Endothelial cell of umbilical vein (primary cell): ENCODE results near the gene MIOS. TPM values are rescaled to one million over a fixed set of nuclear protein-coding genes. Genes with fewer than 3 reads are reported as not detected.

Source experiments
- BruUV-seq: library from RNA; stranded (reverse); fragments of 400-500 nt; replicated peaks from 2 replicates; lab custom pipeline; 2021; lab: Mats Ljungman, UMichigan
- CTCF ChIA-PET: fragments of 300-600, 350-600 bp; sonication (Branson Sonifier 250); formaldehyde crosslinking; loops from one replicate; lab custom pipeline; 2021; ENCODE audit warnings: antibody characterized with exemption, inconsistent platforms; lab: Charles Lee
- POLR2A ChIA-PET: fragments of 300-600, 350-600 bp; sonication (Branson Sonifier 250); formaldehyde crosslinking; loops from one replicate; lab custom pipeline; 2021; ENCODE audit warnings: antibody characterized with exemption, inconsistent platforms; lab: Charles Lee
- DNase-seq: peaks from one replicate; pipeline ENCODE4 v3.0.0-alpha.2; 2011; ENCODE audit warnings: low read depth, low spot score
- FAIRE-seq: peaks from 2 replicates; lab custom pipeline; 2011; peaks lifted over from hg19 to GRCh38; lab: Jason Lieb, UNC
- H2AFZ ChIP-seq: 2 replicates; pipeline ENCODE4 v1.6.0; 2012; ENCODE audit warnings: low read depth, low read length, control low read depth, inconsistent platforms
- H3K27ac ChIP-seq: 2 replicates; pipeline ENCODE4 v1.5.1; 2011; ENCODE audit warnings: low read depth, mild to moderate bottlenecking, control low read depth, low read length, moderate library complexity; ENCODE audit not compliant: insufficient read depth
- H3K27me3 ChIP-seq, 2 experiments: 2 replicates each; pipeline versions ENCODE4 v1.6.0 to v1.6.1; 2011; ENCODE audit warnings: low read length in 2 of 2, mixed read lengths in 1 of 2; ENCODE audit not compliant: control insufficient read depth in 2 of 2, insufficient read depth in 2 of 2
- H3K36me3 ChIP-seq, 2 experiments: 2 replicates in 1 of 2; 3 replicates in 1 of 2; pipeline ENCODE4 v1.5.1; 2011; ENCODE audit warnings: low read length in 2 of 2, mild to moderate bottlenecking in 1 of 2, moderate library complexity in 1 of 2; ENCODE audit not compliant: control insufficient read depth in 2 of 2, insufficient read depth in 2 of 2; ENCODE audit errors: extremely low read depth in 1 of 2
- H3K4me1 ChIP-seq: 3 replicates; pipeline ENCODE4 v1.5.1; 2011; ENCODE audit warnings: mild to moderate bottlenecking, low read length; ENCODE audit not compliant: control insufficient read depth, insufficient read depth; ENCODE audit errors: extremely low read depth
- H3K4me2 ChIP-seq: 2 replicates; pipeline ENCODE4 v1.6.1; 2011; ENCODE audit warnings: low read length, control low read depth, mixed read lengths; ENCODE audit not compliant: insufficient read depth
- H3K4me3 ChIP-seq, 3 experiments: fragments of 200-600 bp in 1 of 3; sonication (generic), shearing (Covaris generic) in 1 of 3; replicated peaks in 1 of 3; 2 replicates each; pipeline ENCODE4 v1.5.1; 2011 to 2016; ENCODE audit warnings: control low read depth in 3 of 3, low read length in 3 of 3, mild to moderate bottlenecking in 2 of 3, inconsistent platforms in 1 of 3, low read depth in 1 of 3, moderate library complexity in 1 of 3; ENCODE audit not compliant: insufficient read depth in 1 of 3
- H3K79me2 ChIP-seq: 2 replicates; pipeline ENCODE4 v1.6.0; 2012; ENCODE audit warnings: low read length, inconsistent platforms; ENCODE audit not compliant: control insufficient read depth, insufficient read depth
- H3K9ac ChIP-seq: replicated peaks from 2 replicates; pipeline ENCODE3; 2011; ENCODE audit warnings: low read length, control low read depth; ENCODE audit not compliant: insufficient read depth; ENCODE audit errors: extremely low read depth
- H3K9me1 ChIP-seq: replicated peaks from 3 replicates; pipeline ENCODE4 v1.6.0; 2011; ENCODE audit warnings: mild to moderate bottlenecking, low read length; ENCODE audit not compliant: control insufficient read depth, insufficient read depth; ENCODE audit errors: extremely low read depth
- H3K9me3 ChIP-seq: replicated peaks from 2 replicates; pipeline ENCODE4 v1.5.1; 2012; ENCODE audit warnings: low read length, inconsistent platforms; ENCODE audit not compliant: control insufficient read depth, insufficient read depth
- H4K20me1 ChIP-seq: replicated peaks from 2 replicates; pipeline ENCODE3; 2011; ENCODE audit warnings: mild to moderate bottlenecking, low read length; ENCODE audit not compliant: control insufficient read depth, insufficient read depth; ENCODE audit errors: extremely low read depth
- CTCF ChIP-seq, 2 donors: IDR thresholded peaks; 1 replicate in 1 of 2; 2 replicates in 1 of 2; pipeline ENCODE4 v1.5.1; 2011; ENCODE audit warnings: low read length in 2 of 2, mild to moderate bottlenecking in 2 of 2, moderate library complexity in 2 of 2, control low read depth in 1 of 2, inconsistent platforms in 1 of 2, low read depth in 1 of 2; ENCODE audit not compliant: insufficient read depth in 1 of 2; ENCODE audit errors: extremely low read depth in 1 of 2
- EZH2 ChIP-seq: IDR thresholded peaks from 2 replicates; pipeline ENCODE4 v1.6.1; 2012; ENCODE audit warnings: borderline replicate concordance, low read depth, mild to moderate bottlenecking, moderate library complexity, low read length, inconsistent platforms; ENCODE audit not compliant: severe bottlenecking
- FOS ChIP-seq: IDR thresholded peaks from 2 replicates; pipeline ENCODE4 v1.6.1; 2011; ENCODE audit warnings: mild to moderate bottlenecking, low read length, moderate library complexity, borderline replicate concordance; ENCODE audit not compliant: insufficient read depth
- GATA2 ChIP-seq: IDR thresholded peaks from 2 replicates; pipeline ENCODE4 v1.7.0; 2011; ENCODE audit warnings: low read depth, mild to moderate bottlenecking, moderate library complexity, mixed read lengths, low read length; ENCODE audit not compliant: insufficient read length, insufficient read depth
- JUN ChIP-seq: IDR thresholded peaks from 2 replicates; pipeline ENCODE4 v1.6.1; 2011; ENCODE audit warnings: borderline replicate concordance, low read depth; ENCODE audit not compliant: insufficient read length, insufficient read depth
- MAX ChIP-seq: IDR thresholded peaks from 2 replicates; pipeline ENCODE4 v1.6.1; 2011; ENCODE audit not compliant: insufficient read depth, insufficient read length
- MYC ChIP-seq: IDR thresholded peaks from one replicate; pipeline ENCODE4 v1.6.1; 2011; ENCODE audit warnings: mild to moderate bottlenecking, low read depth, low read length
- POLR2A ChIP-seq: IDR thresholded peaks from 2 replicates; pipeline ENCODE4 v1.6.1; 2012; ENCODE audit warnings: low read depth, mild to moderate bottlenecking, control low read depth, low read length
- POLR2AphosphoS5 ChIP-seq: IDR thresholded peaks from 2 replicates; pipeline ENCODE4 v1.6.1; 2012; ENCODE audit warnings: low read depth, mild to moderate bottlenecking, control low read depth, low read length, moderate library complexity; ENCODE audit not compliant: insufficient read depth
- dilution Hi-C: fragments of 300-500 bp; cut with MboI; formaldehyde crosslinking; loops from one replicate; pipeline ENCODE4 v1.15.0; 2019; ENCODE audit warnings: low sequenced_read_pairs; ENCODE audit not compliant: extremely low pct_ligation_motif_present
- intact Hi-C: fragments of 100-400 bp; cut with micrococcal nuclease; formaldehyde crosslinking; loops from one replicate; pipeline ENCODE4 v1.10.0; 2022
- polyA plus RNA-seq, 4 experiments: library from polyadenylated mRNA; depleted of rRNA in 3 of 4; stranded (reverse) in 3 of 4; unstranded in 1 of 4; fragments of >200 nt; gene quantifications; 2 replicates each; pipeline versions ENCODE4 v1.2.1 to v1.2.3, GENCODE V29; 2011 to 2012; ENCODE audit warnings: missing spikeins in 1 of 4
- total RNA-seq: library from RNA; stranded (reverse); gene quantifications from 2 replicates; pipeline ENCODE4 v1.2.3, GENCODE V29; 2021

The MIOS gene
- total and polyA plus RNA-seq, 2 donors (not counting 3 experiments of a cell fraction or from before 2014, with no cell fraction given) = 8.5 to 16.8 TPM

DNA sequence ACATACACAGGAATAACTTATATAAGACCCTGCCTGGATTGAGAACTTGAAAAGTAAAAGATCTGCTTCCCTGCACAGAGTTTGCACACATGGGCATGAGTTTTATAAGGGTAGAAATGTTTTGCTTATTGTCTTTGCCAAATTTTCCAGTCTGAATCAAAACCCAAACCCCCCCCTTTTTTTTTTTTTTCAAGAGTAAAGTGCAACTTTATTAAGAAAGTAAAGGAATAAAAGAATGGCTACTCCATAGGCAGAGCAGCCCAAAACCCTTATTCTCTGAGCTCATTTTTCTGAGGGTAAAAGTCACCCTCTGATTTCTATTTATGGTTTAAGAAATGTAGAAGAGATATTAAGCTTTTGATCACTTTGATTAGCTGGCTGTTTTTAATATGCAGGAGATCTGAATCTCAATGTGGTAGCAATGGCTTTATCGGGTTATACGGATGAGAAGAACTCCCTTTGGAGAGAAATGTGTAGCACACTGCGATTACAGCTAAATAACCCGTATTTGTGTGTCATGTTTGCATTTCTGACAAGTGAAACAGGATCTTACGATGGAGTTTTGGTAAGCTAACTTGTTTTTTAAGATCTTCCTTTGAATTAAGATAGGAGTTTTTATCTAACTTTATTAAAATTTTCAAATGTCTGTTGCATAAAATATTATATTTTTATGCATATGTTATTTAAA, 18.7 kb downstream of the MIOS start:
- no peak for FAIRE-seq

More for the DNA sequence above, 18.7 kb downstream of the MIOS start:
- Histone ChIP-seq H3K36me3 (no peaks in the 10 kb centered on the region), H3K27me3 (no peaks in the 10 kb centered on the region), H4K20me1 (no peaks in the 10 kb centered on the region), H3K9ac (no peak overlapping the region), H3K9me1 (no peaks in the 10 kb centered on the region), H3K79me2 (no peaks in the 10 kb centered on the region), H2AFZ (no peak overlapping the region), H3K9me3 (no peaks in the 10 kb centered on the region), H3K4me3 (no peak overlapping the region), H3K4me2 (no peak overlapping the region), H3K27ac (no peak overlapping the region), H3K4me1 (peaks cover 4% of the 10 kb centered on the region)
- intact Hi-C loops = no loop called here
- TF ChIP-seq FOS (no peak), EZH2 (no peak), POLR2AphosphoS5 (no peak), CTCF (IDR thresholded peaks at IDR 0.05; ENCODE audit: extremely low read depth in 1 of 2, insufficient read depth in 1 of 2, low read depth in 1 of 2, low read length in 2 of 2) (no peak), GATA2 (no peak), POLR2A (no peak), MYC (no peak), JUN (no peak), MAX (no peak)
- POLR2A ChIA-PET = no interaction called here
- CTCF ChIA-PET = interaction anchor here (0.9 to 2.5 kb wide), 4 partner anchors 9 to 711 kb away, joined by 3 to 8 read pairs (median 4); no protein-coding TSS in a partner anchor
- dilution Hi-C loops = no loop called here
- DNase-seq = no peak
- no TSS peak for BruUV-seq
